ENCODE results near the gene HCCS.
A peak's percentile ranks its signal among the peaks of the same experiment; 100 is the strongest.

Gene HCCS

GRCh38 chrX:11124112-11124511 is 13.0 kb downstream of the HCCS start:
- no peak for DNase-seq

DNA sequence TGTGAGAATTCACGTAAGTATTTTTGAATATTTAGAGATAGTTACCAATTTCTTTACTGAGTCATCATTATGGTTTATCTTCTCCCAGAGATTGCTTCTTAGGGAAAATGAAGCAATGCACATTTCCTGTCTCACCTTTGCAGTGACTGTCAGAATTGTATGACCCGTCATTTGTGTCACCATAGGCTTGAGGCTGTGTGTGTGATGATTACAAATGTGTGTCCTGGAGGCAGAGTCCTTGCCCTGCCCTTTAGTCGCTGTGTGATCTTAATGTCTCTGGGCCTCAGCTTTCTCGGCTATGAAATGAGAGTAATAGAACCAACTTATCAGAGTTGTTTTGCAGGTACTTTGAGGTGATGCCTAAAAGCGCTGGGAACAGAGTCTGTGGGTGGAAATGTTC is 13.9 kb downstream of the HCCS start:
- DNase-seq, result no peak

DNA sequence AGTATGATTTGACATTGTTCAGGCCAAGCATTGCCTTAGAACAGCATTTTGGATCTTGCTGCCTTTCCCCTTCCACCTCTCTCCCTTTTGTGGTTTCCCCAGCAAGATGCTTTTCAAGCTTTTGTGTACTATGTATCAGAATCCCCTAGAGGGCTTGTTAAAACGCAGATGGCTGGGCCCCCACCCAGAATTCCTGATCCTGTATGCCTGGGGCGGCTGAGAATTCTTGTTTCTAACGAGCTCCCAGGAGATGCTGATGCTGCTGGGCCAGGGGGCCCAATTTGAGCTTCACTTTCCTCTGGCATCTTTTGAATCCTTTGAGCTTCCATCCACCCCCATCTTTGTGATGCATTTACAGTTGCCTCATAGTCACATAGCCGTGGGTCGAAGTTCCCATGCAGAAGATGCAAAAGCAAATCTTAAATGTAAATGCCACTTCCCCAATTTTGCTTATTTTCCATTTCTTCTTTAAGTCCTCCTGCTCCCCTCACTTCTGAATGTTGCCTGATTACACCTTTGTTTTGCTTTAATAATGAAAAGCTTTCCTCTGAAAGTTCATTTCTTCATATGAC is 18.5 kb downstream of the HCCS start:
- peak; percentile 58 for DNase-seq

- DNase-seq, result no peak
These were observed 19.0 kb downstream of the HCCS start for GRCh38 chrX:11130136-11130535.

DNA sequence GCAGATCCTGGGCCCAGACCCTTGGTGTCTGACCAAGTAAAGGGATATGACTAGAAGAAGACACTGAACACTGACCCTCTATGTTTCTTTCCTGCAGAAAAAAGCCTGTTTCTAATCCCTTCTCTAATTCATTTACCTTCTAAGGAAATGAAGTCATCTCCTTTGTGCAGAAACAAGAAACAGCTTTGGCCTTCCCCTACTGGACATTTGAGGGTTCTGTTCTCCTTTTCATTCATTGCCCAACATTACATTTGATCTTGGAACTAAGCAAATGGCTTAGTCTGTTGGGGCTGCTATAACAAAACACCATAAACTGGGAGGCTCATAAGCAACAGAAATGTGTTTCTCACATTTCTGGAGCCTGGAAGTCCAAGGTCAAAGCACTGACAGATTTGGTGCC is 20.0 kb downstream of the HCCS start:
- no peak for DNase-seq

- no peak for DNase-seq
These were observed 24.5 kb downstream of the HCCS start for GRCh38 chrX:11135564-11136185.

DNA sequence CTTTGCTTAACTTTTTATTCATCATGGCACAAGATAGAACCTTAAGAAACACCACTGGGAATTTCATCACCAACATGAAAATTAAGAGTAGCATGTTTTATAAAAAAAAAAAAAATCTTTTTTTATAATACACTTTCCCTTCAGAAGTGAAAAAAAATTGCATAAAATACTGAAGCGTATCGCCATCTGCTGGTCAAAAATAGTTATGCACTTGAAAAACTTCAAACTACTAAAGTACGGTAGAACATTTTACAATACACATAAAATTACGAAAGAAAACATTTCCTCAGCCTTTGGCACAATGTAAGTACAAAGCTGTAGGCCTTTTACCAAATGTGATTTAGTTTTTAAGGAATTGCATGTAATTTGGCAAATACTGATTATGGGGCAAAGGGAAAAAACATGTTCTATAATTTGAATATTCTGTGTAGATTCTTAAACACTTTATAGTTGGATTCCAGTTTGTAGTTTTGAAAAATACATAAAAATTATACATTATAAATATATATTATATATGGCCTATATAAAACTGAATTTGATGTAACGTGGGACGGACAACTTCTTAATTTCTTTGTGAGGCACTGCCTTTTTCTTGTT is 26.5 kb downstream of the HCCS start:
- no peak for DNase-seq

DNA sequence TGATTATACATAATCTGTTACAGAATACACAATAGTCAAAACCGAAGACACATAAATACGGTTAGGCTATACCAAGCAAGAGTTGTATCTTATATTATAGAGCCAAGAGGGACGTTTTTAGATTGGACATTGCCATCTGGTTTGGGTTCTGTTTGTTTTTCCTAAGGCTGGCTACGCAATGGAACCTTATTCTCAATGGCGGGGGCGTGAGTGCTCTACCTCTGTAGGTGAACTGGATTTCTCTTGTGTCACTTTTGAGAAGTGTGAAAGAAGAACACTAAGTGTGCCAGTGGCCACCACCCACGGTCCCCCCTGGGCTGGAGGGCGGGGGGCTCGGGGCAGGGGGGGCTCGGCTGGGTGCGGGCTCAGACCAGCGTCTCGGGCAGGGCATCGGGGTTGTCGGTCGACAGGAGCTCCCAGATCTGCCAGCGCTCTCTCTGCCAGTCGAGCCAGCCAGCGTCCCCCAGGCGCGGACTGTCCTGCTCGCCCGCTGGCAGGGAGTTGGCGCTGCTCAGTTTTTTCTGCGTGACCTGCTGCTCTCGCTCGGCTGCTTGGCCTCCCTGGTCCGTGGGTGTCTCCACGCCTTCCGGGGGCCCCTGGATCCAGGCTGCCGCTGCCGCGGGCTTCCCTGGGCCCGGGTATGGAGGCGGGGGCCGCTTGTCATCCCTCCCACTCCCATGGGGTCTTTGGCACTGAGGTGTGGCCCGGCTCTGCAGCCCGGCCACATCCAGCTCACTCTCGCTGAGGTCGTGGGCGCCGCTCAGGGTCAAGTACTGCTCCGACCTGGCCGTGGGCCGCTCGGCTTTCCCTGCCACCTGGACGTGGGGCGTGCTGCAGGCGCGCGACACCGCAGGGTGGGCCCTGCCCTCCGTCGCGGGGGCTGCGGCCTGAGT is 27.6 kb downstream of the HCCS start:
- no peak for DNase-seq

GRCh38 chrX:11143931-11144678 is 33.0 kb downstream of the HCCS start:
- DNase-seq, result peak; percentile 68

GRCh38 chrX:11146411-11146810 is 35.3 kb downstream of the HCCS start:
- DNase-seq, result no peak

DNA sequence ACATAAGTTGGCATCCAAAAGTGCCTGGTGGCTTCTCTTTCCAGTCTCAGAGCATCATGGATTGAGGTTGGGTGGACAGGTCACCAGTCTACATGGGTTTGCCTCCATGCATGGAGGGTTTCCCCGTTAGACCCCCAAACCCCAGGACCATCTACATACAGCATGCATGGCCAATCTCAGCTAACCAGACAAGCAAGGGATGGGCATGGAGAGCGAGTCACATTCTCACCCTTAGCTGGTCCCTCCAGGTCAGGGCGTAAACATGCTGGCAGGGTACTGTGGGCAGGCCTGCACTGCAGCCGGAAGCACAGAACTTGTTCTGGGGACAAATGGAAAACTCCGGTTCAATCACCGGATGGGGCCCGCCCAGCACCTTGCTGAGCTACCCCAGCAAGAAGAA is 37.3 kb downstream of the HCCS start:
- no peak for DNase-seq

DNA sequence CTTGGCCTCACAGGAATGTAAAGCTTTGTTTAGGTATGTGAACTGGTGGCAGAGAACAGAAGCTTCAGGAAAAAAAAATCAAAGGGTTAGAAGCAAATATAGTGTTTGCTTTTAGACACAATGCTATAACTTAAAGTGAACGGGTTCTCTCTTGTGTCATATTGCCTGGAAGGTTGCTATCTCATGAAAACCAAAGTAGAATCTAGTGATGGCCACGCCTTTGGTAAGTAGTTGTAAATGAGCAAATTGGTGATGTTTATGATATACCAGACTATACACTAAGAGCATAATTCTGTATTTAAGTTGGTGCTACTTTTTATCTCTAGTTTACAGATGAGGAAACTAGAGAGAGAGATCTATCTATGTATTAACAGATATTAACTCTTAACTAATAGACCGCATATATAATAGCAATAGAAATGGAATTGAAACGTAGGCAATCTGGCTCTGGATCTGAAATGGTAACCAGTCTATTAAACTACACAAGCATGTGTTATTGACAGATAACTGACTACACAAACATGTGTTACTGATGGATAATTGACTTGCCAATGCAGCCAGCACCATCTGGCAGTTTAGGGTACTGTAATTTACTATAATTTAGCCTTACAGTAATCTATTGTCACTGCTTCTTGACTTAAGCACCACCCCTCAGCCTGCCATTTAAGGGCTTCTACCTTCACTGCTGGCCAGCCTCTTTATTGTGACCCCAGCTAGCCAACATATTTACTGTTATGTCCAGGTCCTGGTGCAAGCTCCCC is 40.8 kb downstream of the HCCS start:
- DNase-seq, result no peak

GRCh38 chrX:11159149-11159548 is 48.0 kb downstream of the HCCS start:
- no peak for DNase-seq

DNA sequence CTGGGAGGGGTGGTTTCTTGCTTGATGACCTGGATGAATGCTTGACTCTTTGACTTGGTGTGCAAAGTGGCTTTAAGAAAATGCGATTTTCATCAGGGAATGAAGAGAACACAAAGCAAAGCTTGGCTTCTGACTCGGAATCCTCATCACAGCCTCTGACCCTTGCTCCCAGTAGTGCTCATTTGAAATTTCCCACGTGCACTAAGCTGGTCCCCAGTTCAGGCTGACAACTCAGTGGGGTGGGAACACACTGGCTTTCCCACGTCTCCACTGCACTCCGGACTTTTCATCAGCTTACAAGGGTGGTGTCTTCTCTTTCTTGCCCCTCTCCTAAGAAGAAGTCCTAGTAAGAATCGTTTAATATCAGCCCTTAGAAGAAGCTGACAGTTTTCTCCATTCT is 53.3 kb downstream of the HCCS start:
- DNase-seq, result no peak

DNA sequence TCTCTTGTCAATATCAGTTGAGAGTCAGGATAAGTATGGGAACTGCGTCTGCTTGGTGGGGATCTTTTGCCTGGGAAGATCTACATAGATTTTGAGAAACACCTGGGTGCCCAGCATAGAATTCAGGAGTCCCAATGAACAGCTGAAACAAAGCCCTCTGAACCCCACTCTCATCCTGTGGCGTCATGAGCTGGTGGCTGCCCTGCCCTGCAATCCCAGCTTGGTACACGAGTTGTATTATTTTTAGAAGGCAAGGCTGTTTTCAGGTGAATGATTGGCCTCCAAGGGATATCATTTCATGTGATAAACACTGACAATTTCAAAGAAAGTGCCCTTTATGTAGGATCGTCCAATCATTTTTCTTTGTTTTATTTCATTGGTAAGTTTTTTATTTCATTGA is 60.8 kb downstream of the HCCS start:
- no peak for DNase-seq

DNA sequence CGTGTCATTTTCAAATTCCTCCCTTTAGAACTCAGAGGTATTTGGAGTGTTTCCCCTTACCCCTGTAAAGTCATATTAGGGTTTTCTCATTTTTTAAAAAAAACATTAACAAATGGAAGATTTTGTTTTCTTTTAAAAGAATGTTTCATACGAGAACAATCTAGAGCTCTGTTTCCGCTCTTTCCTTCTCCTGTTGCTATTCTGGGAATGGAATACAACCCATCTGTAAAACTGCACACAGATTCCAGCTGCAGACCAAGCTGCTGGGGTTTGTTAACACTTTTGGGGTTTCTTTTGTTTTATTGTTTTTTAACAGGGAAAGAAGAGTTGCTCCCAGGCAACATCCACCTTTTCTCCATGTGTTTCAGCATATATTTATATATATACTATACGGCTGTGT is 61.3 kb downstream of the HCCS start:
- no peak for DNase-seq

Measured in islet precursor cell (in vitro differentiated cells).